H1 (cell line): Measurements from ENCODE around the gene SKIC3. TPM values are rescaled to one million over a fixed set of nuclear protein-coding genes. Genes with fewer than 3 reads are reported as not detected.

Experiments
- ASH2L ChIP-seq: fragments of 200-600, 300-600 bp; sonication (generic); IDR thresholded peaks from one replicate; pipeline ENCODE4 v1.7.1; 2017; ENCODE audit warnings: low read length
- CHD1 ChIP-seq: IDR thresholded peaks from 2 replicates; pipeline ENCODE4 v1.6.1; 2012; ENCODE audit warnings: low read depth, low read length, improper control_type of control experiment
- CHD7 ChIP-seq: fragments of 300-600 bp; sonication (generic); IDR thresholded peaks from 2 replicates; pipeline ENCODE4 v1.7.1; 2012; ENCODE audit warnings: low read length, moderate library complexity, mild to moderate bottlenecking, inconsistent platforms; ENCODE audit not compliant: insufficient replicate concordance
- FOSL1 ChIP-seq: IDR thresholded peaks from 2 replicates; pipeline ENCODE4 v1.6.1; 2011; ENCODE audit warnings: mild to moderate bottlenecking, low read depth, low read length, moderate library complexity; ENCODE audit not compliant: insufficient read depth
- JUND ChIP-seq: IDR thresholded peaks from 2 replicates; pipeline ENCODE4 v1.6.1; 2011; ENCODE audit warnings: mild to moderate bottlenecking, improper control_type of control experiment, low read length
- TCF12 ChIP-seq: IDR thresholded peaks from 2 replicates; pipeline ENCODE4 v1.6.1; 2011; ENCODE audit warnings: low read depth, mild to moderate bottlenecking, low read length
- polyA plus RNA-seq, 7 experiments: library from polyadenylated mRNA; depleted of rRNA in 3 of 7; stranded (reverse) in 5 of 7; unstranded in 2 of 7; fragments of >200 nt in 5 of 7; fragments of 200-250 nt in 2 of 7; gene quantifications; 1 replicate in 5 of 7; 2 replicates in 1 of 7; 4 replicates in 1 of 7; pipeline versions ENCODE4 v1.2.1 to v1.2.3, GENCODE V29; 2011 to 2013; ENCODE audit warnings: missing spikeins in 2 of 7, mixed read lengths in 2 of 7
- total RNA-seq: library from RNA; stranded (reverse); fragmentation: NEBNext Ultra II Directional; extraction: Animal tissue kit (Norgen Biotek cat#: 25700); gene quantifications from 2 replicates; pipeline ENCODE4 v1.2.1, GENCODE V29; 2021
- TF ChIP-seq, protein P1 (sequence below): IDR thresholded peaks from 2 replicates; pipeline ENCODE4 v1.6.1; 2012; ENCODE audit warnings: low read length, inconsistent platforms

SKIC3 gene
- total and polyA plus RNA-seq, 2 of the 8 experiments (the other 6 are each of a cell fraction or from before 2014, with no cell fraction given): 13.7 to 53.7 TPM

- TF ChIP-seq CHD7 (no peak), ASH2L (no peak), JUND (no peak), FOSL1 (no peak), TCF12 (no peak), CHD1 (no peak)
- TF ChIP-seq, protein P1, sequence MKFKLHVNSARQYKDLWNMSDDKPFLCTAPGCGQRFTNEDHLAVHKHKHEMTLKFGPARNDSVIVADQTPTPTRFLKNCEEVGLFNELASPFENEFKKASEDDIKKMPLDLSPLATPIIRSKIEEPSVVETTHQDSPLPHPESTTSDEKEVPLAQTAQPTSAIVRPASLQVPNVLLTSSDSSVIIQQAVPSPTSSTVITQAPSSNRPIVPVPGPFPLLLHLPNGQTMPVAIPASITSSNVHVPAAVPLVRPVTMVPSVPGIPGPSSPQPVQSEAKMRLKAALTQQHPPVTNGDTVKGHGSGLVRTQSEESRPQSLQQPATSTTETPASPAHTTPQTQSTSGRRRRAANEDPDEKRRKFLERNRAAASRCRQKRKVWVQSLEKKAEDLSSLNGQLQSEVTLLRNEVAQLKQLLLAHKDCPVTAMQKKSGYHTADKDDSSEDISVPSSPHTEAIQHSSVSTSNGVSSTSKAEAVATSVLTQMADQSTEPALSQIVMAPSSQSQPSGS: no peak
- TF ChIP-seq, all 59 proteins: peak for 0
Observed at GRCh38 chr5:95581576-95581975, 26.8 kb upstream of the SKIC3 start (continued).
